Activated B cell treated with CpG ODN at 0.5 μM for 24 hours (primary cell): ENCODE data around the gene DLGAP1. TPM values are rescaled to one million over a fixed set of nuclear protein-coding genes. Genes with fewer than 3 reads are reported as not detected.

ENCODE experiments used
- ATAC-seq: fragments of 200-7000 bp; cut with Tn5 transposase; one replicate; pipeline ENCODE4 v1.10.0; 2021; ENCODE audit warnings: low read depth, mild to moderate bottlenecking, moderate library complexity
- CTCF ChIA-PET: fragments of 350-600 bp; sonication (Branson Sonifier 250); formaldehyde crosslinking; loops from one replicate; lab custom pipeline; 2021; ENCODE audit warnings: antibody characterized with exemption; lab: Charles Lee
- POLR2A ChIA-PET: fragments of 350-600 bp; sonication (Branson Sonifier 250); formaldehyde crosslinking; loops from one replicate; lab custom pipeline; 2021; ENCODE audit warnings: antibody characterized with exemption; lab: Charles Lee
- DNase-seq: peaks from one replicate; pipeline ENCODE4 v3.0.0; 2022
- H3K27ac Mint-ChIP-seq: one replicate; pipeline ENCODE4 v1.8.0; 2020; ENCODE audit warnings: mixed read lengths
- H3K27me3 Mint-ChIP-seq: one replicate; pipeline ENCODE4 v1.8.0; 2021; ENCODE audit warnings: mixed read lengths
- H3K36me3 Mint-ChIP-seq: one replicate; pipeline ENCODE4 v1.8.0; 2021; ENCODE audit warnings: low read depth, mixed read lengths
- H3K4me1 Mint-ChIP-seq: one replicate; pipeline ENCODE4 v1.8.0; 2021; ENCODE audit warnings: mixed read lengths
- H3K4me3 Mint-ChIP-seq: one replicate; pipeline ENCODE4 v1.8.0; 2020; ENCODE audit warnings: mild to moderate bottlenecking, mixed read lengths
- H3K9me3 Mint-ChIP-seq: one replicate; pipeline ENCODE4 v1.8.0; 2020; ENCODE audit warnings: mixed read lengths
- intact Hi-C: fragments of 100-400 bp; cut with micrococcal nuclease; formaldehyde crosslinking; loops from one replicate; pipeline ENCODE4 v1.15.1; 2024
- total RNA-seq: library from RNA; stranded (reverse); gene quantifications from 2 replicates; pipeline ENCODE4 v1.2.3, GENCODE V29; 2022
- TF ChIP-seq, protein P1 (sequence below): fragments of 200-600 bp; IDR thresholded peaks from one replicate; pipeline ENCODE4 v1.8.0; 2022; ENCODE audit warnings: antibody characterized with exemption, mild to moderate bottlenecking

Gene DLGAP1
- total RNA-seq, 1 donor from 2014 or later: 0.18 TPM

DNA sequence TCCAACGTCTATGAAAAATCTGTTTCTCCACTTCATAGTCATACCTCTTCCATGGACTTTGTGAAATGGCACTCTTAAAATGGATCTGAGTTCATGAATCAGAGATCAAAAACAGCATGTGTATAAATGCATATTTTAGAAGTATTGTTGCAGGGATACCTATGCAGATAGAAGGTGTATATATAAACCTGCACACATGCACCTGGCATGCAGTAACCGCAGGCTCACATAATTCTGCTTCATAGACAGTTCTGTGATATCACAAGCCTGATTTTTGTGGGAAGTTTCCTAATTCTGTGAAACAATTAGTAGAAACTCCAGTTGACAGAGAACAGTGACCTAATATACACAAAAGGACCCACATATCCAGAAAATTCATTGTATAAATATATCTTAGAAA, 583.4 kb downstream of the DLGAP1 start:
- no peaks in the 10 kb centered on the region for H3K36me3 Mint-ChIP-seq
- ChIA-PET CTCF (no interaction called here), POLR2A (no interaction called here)
- no peak overlapping the region for H3K4me3 Mint-ChIP-seq
- intact Hi-C loops: no loop called here
- no peak for ATAC-seq
- DNase-seq: no peak
- TF ChIP-seq, protein P1, sequence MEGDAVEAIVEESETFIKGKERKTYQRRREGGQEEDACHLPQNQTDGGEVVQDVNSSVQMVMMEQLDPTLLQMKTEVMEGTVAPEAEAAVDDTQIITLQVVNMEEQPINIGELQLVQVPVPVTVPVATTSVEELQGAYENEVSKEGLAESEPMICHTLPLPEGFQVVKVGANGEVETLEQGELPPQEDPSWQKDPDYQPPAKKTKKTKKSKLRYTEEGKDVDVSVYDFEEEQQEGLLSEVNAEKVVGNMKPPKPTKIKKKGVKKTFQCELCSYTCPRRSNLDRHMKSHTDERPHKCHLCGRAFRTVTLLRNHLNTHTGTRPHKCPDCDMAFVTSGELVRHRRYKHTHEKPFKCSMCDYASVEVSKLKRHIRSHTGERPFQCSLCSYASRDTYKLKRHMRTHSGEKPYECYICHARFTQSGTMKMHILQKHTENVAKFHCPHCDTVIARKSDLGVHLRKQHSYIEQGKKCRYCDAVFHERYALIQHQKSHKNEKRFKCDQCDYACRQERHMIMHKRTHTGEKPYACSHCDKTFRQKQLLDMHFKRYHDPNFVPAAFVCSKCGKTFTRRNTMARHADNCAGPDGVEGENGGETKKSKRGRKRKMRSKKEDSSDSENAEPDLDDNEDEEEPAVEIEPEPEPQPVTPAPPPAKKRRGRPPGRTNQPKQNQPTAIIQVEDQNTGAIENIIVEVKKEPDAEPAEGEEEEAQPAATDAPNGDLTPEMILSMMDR: no peak
- peaks cover 4% of the 10 kb centered on the region for H3K27me3 Mint-ChIP-seq
- no peak overlapping the region for H3K27ac Mint-ChIP-seq
- no peaks in the 10 kb centered on the region for H3K4me1 Mint-ChIP-seq
- no peaks in the 10 kb centered on the region for H3K9me3 Mint-ChIP-seq

DNA sequence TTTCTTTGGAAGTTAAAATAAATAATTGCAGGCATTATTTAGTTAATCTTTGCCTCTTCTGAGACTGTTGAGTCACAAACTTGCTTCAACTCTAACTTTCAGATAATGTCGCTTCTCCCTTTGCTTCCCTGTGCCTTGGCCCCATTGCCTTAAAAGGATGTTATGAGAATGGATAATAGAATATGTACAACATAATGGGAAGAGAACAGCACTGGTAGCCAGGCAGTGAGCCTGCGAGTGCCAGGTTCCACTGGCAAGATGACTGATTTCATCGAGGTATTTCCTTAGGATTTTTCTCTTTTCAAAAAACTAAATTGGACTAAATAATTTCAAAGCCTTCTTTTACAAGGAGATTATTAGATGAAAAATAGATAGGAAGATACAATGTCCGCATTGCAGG, 584.2 kb downstream of the DLGAP1 start:
- CTCF ChIA-PET: no interaction called here

DNA sequence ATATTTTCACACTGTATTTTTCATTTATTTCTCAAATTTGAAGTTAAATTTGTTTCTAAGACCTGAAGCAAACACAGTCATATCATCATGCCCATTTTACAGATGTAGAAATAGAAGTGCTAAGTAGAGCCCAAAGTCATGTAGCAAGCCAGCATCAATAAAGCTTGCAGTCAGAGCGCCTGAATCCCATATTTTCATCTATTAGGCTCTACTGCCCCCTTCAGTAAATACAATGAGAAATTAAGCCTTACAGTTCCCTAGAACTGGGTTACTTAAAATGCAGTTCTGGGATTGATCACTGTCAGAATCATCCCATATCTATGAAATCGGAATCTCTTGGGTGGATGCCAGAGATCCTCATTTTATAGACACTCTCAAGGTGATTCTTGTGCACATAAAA, 585.3 kb downstream of the DLGAP1 start:
- Mint-ChIP-seq H3K36me3 (no peaks in the 10 kb centered on the region), H3K9me3 (no peaks in the 10 kb centered on the region), H3K27ac (no peak overlapping the region), H3K4me3 (no peak overlapping the region), H3K4me1 (no peaks in the 10 kb centered on the region), H3K27me3 (peaks cover 4% of the 10 kb centered on the region)
- CTCF ChIA-PET: interaction anchor here (0.7 to 0.8 kb wide), 2 partner anchors 26 to 144 kb away, joined by 4 read pairs; no protein-coding TSS in a partner anchor
- DNase-seq (no peak), ATAC-seq (no peak)
- POLR2A ChIA-PET: no interaction called here
- TF ChIP-seq, protein P1: no peak
- intact Hi-C loops: no loop called here

More for the DNA sequence above, 584.2 kb downstream of the DLGAP1 start:
- Mint-ChIP-seq H3K27ac (no peak overlapping the region), H3K27me3 (peaks cover 4% of the 10 kb centered on the region), H3K4me1 (no peaks in the 10 kb centered on the region), H3K36me3 (no peaks in the 10 kb centered on the region), H3K9me3 (no peaks in the 10 kb centered on the region), H3K4me3 (no peak overlapping the region)
- intact Hi-C loops: no loop called here
- DNase-seq (no peak), ATAC-seq (no peak)
- POLR2A ChIA-PET: no interaction called here
- TF ChIP-seq, protein P1: no peak

DNA sequence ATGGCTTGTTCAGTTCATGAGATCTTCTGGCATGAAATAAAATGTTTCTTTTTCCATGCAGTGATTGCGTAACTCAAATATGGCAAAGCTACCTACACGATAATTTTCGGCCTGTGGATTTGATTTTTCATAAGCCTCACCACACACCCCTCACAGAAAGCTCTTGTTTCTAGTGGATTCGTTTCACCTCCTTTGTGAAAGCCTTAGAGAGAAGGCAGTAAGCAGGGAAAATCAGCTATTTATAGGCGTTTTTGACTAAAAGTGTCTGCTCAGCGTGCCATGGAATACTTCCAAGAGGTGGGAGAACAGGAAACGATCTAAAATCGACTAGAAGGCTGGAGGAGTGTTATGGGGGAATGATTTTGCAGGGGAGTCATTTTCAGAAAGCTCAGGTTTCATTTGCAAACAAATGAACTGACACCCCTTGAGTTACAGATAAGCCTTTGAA, 587.2 kb downstream of the DLGAP1 start:
- intact Hi-C loops: no loop called here
- H3K36me3 Mint-ChIP-seq: no peaks in the 10 kb centered on the region
- no peak overlapping the region for H3K4me3 Mint-ChIP-seq
- DNase-seq: no peak
- no peaks in the 10 kb centered on the region for H3K9me3 Mint-ChIP-seq
- ChIA-PET CTCF (no interaction called here), POLR2A (no interaction called here)
- ATAC-seq: no peak
- no peak overlapping the region for H3K27ac Mint-ChIP-seq
- peaks cover 4% of the 10 kb centered on the region for H3K27me3 Mint-ChIP-seq
- H3K4me1 Mint-ChIP-seq: no peaks in the 10 kb centered on the region
- TF ChIP-seq, protein P1: no peak

DNA sequence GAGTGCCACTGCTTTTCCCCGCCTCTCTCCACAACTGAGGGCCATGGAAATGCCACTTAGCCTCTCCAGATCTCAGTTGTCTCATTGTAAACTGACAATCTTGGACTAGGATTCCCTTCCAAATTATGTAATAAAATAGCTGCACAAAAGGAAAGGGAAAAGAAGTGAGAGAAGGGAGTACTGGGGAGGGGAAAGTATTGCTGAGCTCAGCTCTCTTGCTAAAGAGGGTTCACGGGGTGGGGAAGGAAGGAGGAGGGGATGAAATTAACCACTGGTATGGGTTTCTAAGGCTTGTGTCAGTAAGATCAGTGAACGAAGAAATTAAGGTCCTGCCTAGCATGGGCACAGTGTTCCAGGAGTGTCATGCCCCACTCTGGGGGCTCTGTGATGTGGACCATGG, 587.9 kb downstream of the DLGAP1 start:
- no peak for DNase-seq
- ChIA-PET POLR2A (no interaction called here), CTCF (no interaction called here)
- TF ChIP-seq, protein P1: no peak
- no peaks in the 10 kb centered on the region for H3K9me3 Mint-ChIP-seq
- H3K27me3 Mint-ChIP-seq: peaks cover 4% of the 10 kb centered on the region
- H3K27ac Mint-ChIP-seq: no peak overlapping the region
- intact Hi-C loops: no loop called here
- H3K36me3 Mint-ChIP-seq: no peaks in the 10 kb centered on the region
- no peaks in the 10 kb centered on the region for H3K4me1 Mint-ChIP-seq
- H3K4me3 Mint-ChIP-seq: no peak overlapping the region
- no peak for ATAC-seq
